Left colon (tissue), 2 donors: ENCODE measurements around the gene GFRA1. TPM values are rescaled to one million over a fixed set of nuclear protein-coding genes. Genes with fewer than 3 reads are reported as not detected.

Experiments used
- ATAC-seq: fragments of 200-7000 bp; cut with Tn5 transposase; one replicate; pipeline ENCODE4 v1.9.1; 2020; ENCODE audit warnings: mild to moderate bottlenecking, moderate library complexity
- DNase-seq, 2 donors: peaks; one replicate each; pipeline ENCODE4 v3.0.0-alpha.2; 2020
- intact Hi-C, 2 donors: fragments of 100-400 bp; cut with DNase I in 1 of 2; cut with micrococcal nuclease in 1 of 2; formaldehyde crosslinking; loops; one replicate each; pipeline versions ENCODE4 v1.11.2 to v1.14.0; 2022; cut with DNase I, micrococcal nuclease
- long read RNA-seq: library from polyadenylated mRNA; unstranded; transcript quantifications from one replicate; pipeline ENCODE4 v2.0.0, GENCODE V29; 2021
- total RNA-seq, 2 donors: library from RNA; stranded (reverse); fragmentation: NEBNext Ultra II Directional; extraction: Animal tissue kit (Norgen Biotek cat#: 25700); gene quantifications; one replicate each; pipeline ENCODE4 v1.2.1, GENCODE V29; 2021
- donor health status: DM: no; HTN: no; CAD: no.
- donor health status: DM: yes; HTN: yes; CAD: no.

The GFRA1 gene, protein sequence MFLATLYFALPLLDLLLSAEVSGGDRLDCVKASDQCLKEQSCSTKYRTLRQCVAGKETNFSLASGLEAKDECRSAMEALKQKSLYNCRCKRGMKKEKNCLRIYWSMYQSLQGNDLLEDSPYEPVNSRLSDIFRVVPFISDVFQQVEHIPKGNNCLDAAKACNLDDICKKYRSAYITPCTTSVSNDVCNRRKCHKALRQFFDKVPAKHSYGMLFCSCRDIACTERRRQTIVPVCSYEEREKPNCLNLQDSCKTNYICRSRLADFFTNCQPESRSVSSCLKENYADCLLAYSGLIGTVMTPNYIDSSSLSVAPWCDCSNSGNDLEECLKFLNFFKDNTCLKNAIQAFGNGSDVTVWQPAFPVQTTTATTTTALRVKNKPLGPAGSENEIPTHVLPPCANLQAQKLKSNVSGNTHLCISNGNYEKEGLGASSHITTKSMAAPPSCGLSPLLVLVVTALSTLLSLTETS
- 1 to 10 TPM; 2.6 to 5.1 TPM for total RNA-seq
- long read RNA-seq: 0 reads

DNA sequence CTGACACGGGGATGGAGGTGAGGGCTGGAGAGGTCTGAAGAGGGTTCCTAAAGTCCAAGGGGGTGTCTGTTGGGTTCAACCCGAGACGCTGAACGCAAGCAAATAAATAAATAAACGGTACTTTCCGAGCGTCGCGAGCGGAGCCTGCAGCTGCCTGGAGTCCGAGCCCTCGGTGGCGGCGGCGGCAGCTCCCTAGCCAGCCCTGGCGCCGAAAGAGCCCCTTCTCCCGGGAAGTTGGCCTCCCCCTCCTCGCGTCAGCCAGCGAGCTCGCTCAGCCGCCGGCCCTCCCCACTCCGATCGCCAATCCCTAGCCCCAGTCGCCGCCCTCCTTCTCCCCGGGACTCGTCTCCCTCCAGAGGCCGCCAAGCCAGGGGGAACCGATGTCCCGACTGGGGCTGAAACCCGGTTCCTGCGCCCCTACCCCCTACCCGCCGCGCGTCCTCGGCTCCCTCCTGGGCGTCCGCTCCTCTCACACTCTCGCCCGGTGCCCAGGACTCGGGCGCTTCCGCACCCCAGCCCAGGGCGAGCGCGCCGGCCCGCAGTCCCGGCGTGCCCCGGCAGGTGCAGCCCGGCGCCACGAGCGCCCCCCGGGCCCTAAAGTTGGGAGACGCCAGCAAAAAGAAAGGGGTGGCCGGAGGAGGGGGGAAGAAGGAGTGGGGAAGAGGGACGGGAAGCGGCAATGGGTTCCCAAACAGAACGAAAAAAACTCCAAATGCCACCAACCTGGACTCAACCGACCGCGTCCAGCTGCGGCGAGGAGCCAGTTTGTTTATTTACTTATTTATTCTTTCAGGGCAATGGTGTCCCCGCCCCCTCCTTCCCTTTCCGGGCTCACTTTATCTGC lies at the start of gene GFRA1:
GFRA1 (minus strand) TSS at position 767 of the 844 bp plus-strand sequence. CDS start 1,177 bp downstream, outside the sequence.
- DNase-seq: peak in 1 of 2 donors; percentile 7
- intact Hi-C loops: no loop called here
- ATAC-seq: no peak

DNA sequence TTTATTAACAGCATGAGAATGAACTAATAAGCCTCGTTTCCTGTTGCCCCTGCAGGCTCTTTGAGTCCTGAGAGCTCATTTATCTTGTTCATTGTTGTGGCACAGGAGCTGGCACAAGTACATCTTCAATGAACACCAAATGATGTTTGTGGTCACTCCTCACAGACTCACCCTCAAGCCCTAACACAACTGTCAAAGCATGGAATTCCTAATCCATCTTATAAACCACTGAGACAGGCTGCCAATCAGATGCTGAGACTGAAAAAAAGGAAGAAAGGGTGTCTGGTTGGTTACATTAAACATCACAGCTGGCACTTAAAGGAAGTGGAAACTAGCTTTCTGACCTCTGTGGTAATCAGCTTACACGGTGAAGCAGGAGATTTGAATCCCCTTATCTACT lies 43.5 kb upstream of the GFRA1 start:
- no peak for DNase-seq
- no peak for ATAC-seq
- intact Hi-C loops: no loop called here

DNA sequence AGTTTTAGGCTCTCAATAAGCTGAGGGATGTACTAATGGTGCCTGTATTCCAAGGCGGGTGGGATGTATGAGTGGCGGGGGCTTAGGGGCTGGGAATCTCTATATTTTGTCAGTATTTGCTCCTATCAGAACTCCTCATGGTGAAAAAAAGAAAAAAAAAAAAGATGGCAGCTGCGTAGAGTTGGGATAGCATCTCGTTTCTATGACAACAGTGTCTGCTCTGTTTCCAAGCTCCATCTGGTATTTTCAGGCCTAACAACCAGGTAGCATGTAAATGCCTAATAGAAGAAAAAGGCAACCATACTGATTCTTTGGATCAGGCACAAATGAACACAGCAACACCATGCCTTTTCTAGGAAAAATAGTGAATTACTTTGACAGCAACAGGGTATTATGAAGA lies 39.5 kb upstream of the GFRA1 start:
- intact Hi-C loops: no loop called here
- no peak for ATAC-seq

DNA sequence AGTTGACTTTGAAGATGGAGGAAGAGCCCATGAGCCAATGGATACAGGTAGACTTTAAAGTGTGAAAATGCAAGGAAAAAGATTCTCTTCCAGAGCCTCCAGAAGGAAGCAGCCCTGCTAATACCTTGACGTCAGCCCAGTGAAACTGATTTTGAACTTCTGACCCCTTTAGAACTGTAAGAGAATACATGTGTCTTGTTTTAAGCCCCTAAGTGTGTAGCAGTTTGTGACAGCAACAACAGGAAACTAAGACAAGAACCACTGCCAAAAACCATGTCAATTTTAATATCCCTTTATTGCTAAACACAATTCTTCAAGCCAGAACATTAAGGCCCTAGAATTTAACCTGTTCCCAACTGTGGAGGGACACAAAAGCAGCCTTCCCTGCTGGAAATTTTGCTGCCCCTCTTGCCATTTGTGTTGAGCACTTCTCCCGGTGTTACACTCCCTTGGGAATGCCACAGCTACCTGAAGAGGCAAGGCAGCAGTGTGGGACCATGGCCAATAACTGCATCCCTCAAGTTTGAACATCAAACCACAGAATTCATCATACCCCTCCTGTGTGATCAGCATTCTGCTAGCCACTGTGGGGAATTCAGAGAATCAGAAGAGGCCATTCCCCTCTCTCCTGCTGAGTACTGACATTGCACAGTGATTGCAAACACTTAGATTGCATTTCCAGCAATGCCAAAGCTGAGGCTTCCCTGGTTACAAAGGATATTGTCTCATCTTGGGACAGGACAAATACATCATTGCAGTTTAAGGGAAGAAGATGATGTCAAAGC lies 38.9 kb upstream of the GFRA1 start:
- no peak for DNase-seq
- intact Hi-C loops: no loop called here
- no peak for ATAC-seq

More for the DNA sequence above, 39.5 kb upstream of the GFRA1 start:
- DNase-seq: no peak

DNA sequence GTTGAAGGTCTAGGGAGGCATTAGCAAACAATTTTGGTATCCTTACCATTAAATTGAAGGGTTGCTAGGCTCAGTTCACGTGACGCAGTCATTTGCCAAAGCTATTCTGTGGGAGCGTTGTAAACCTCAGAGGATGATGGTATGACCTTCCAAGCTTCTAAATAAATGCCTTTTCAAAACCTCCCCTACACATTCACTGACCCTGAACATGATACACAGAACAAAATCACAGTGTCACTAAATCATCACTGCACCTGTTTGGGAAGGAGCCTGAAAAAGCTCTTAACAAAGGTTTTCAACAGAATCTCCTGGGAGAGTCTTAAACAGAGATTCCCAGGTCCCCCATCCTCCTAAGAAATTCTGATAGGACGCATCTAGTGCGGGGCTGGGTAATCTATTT lies 38.0 kb upstream of the GFRA1 start:
- ATAC-seq (no peak), DNase-seq (no peak)
- intact Hi-C loops: no loop called here

DNA sequence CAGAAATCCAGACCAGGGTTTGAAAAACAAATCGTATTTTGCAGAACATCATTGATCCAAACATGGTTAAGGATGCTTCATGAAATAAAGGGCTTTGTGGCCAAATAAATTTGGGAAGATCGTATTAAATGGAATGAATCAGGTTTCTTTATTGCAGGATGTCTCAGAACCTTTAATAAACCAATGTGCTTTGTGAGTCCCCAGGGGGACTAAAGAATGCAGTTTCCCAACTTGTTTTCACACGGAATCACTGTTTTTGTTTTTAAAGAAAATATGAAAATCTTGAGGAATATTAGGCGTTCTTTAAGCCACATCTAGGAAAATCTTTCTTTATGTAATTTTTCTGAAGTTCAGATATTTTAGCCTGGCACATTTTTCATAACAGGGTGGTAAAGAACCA lies 34.4 kb upstream of the GFRA1 start:
- ATAC-seq (no peak), DNase-seq (no peak)
- intact Hi-C loops: no loop called here

DNA sequence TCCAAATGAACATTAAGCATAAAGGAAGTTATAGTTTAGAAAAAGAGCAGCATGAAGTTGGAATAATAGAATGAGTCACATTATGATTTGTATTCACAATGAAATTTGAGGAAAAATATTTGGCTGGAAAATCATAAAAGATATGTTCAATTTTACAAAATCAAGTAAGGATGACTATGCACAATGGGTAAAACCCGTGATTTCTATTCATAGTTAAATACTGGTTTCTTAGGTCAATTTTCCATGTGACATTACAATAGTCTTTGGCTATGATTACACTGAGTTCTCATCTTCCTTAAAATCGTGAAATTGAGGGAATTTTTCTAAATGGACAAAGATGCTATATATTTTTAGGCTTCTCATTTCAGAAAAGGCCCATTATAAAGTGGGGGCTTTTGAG lies 33.8 kb upstream of the GFRA1 start:
- intact Hi-C loops: no loop called here

DNA sequence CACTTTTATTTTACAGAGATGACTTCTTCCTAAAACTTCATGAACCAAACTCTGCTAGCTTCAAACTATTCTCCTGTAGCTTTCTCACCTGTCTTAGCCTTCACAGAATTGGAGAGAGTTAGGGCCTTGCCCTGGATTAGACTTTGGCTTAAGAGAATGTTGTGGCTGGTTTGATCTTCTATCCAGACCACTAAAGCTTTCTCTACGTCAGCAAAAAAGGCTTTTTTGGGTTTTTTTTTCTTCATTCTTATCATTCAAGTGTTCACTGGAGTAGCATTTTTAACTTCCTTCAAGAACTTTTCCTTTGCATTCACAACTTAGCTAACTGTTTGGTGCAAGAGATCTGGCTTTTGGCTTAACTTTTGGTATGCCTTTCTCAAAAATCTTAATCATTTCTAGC lies 31.9 kb upstream of the GFRA1 start:
- DNase-seq: no peak
- intact Hi-C loops: no loop called here
- no peak for ATAC-seq

More for the DNA sequence above, 33.8 kb upstream of the GFRA1 start:
- ATAC-seq (no peak), DNase-seq (no peak)

DNA sequence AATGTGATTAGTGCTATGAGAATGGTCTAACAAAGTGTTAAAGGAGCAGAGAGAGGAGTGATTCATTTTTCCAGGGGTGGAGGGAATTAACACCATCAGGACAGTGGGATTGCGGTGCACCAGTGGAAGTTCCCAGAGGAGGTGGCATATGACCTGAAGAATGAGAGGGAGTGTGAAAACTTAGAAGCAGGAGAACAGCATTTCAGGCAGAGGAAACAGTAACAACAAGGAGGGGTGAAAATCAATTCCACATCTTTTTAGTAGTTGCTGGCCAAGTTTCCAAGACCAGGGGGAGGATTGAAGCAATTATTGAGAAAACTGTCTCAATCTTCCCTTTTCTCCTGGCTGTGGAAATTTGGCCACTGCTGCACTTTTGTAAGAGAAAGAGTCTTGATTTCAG lies 27.5 kb upstream of the GFRA1 start:
- DNase-seq (no peak), ATAC-seq (no peak)
- intact Hi-C loops: no loop called here

DNA sequence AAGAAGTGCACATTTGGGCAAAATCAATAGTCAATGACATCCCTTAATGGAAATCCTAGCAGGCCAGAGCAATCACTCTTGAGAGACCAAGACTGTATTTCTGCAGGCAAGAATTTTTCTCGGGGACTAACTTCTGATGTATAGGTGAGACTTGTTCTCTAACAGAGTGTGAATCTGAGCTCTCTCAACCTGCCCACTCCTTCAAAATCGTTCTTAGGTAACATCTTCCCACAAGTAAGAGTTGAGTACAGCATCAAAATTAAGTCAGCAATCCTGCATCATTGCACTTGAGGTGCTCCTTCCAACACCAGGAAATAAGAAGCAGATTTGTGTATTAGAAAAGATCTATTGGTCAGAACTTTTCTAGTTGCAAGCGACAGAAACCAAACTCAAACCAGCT lies 25.6 kb upstream of the GFRA1 start:
- intact Hi-C loops: loop anchor here in 1 of 2 donors (10.0 kb wide), 1 partner anchor 504 kb away; no protein-coding TSS in a partner anchor
- DNase-seq: no peak
- ATAC-seq: no peak

DNA sequence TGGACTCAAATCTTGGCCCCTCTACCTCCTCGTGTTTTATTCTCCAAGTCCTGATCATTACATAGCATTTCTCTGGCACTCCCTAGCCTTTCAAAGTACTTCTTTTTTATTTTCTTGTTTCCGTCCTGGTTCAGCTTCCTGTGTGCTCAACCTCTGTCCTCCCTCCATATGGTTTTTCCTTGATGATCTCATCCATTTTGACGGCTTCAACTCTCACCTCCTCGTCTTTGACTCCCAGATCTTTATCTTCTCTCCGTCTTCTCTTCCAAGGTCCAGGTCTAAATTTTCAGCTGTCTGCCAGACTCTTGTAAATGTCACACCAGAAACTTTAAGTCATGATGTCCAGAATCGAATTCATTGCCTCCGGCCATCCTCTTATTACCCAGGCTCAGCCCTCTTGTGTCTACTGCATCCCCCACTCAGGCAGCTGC lies 23.3 kb upstream of the GFRA1 start:
- intact Hi-C loops: loop anchor here in 1 of 2 donors (10.0 kb wide), 1 partner anchor 502 kb away; no protein-coding TSS in a partner anchor
- no peak for ATAC-seq
- no peak for DNase-seq

DNA sequence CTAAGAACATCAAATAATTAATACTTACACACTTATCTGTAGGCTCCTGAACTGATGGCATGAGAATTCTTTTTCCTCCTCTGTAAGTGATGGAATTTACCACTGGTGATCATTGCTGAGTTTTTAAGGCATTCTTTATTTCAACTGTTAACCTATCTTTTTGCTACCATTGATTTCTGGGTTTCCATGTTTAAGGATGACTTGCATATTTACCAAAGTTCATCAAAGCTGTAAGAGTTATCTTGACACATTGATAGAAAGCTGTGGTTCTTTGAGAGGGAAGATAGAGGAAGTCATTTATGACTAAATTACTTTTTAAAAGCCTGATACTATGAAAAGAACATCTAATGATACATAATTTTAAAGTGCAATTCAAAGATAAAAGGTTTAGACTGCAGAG lies 19.5 kb upstream of the GFRA1 start:
- DNase-seq (no peak), ATAC-seq (no peak)
- intact Hi-C loops: loop anchor here in 1 of 2 donors (10.0 kb wide), 1 partner anchor 498 kb away; no protein-coding TSS in a partner anchor

DNA sequence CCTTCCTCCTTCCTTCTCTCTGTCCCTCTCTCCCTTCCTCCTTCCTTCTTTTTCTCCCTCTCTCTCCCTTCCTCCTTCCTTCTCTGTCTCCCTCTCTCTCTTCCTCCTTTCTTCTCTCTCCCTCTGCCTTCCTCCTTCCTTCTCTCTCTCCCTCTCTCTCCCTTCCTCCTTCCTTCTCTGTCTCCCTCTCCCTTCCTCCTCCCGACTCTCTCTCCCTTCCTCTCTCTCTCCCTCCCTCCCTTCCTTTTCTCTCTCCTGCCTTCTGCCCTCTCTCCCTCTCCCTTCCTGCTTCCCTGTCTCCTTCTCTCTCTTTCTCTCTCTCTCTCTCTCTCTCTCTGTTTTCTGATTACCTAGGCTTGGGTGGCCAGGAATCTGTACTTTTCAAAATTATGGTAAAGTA lies 16.6 kb upstream of the GFRA1 start:
- no peak for DNase-seq
- ATAC-seq: no peak
- intact Hi-C loops: loop anchor here (10.0 kb wide), 1 partner anchor 495 kb away; no protein-coding TSS in a partner anchor

DNA sequence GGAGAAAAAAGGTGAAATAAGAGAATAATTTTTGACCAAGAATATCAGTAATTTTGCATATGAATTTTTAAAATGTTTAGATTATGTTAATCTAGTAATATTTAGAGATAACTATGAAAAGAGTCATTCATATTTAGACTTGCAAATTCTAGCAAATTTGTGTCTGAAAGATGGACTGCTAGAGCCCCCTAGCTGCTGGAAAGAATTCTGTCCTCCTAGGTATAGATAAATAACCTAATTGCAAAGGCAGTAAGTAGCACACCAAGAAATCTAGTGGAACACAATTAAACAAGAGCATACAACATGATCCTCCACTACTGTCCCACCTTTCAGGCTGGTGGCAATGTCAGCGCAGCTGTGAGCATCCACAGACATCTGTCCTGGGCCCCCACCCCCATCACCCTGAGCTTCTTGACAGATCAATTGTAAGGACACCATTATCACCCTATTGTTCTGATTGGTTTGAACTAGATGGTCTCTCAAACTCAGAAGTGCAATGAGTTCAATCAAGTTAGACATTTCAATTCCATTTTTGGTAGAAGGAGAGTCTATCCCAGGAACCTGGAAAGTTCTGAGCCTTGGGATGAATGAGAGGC lies 15.0 kb upstream of the GFRA1 start:
- ATAC-seq: no peak
- intact Hi-C loops: loop anchor here in 1 of 2 donors (10.0 kb wide), 1 partner anchor 493 kb away; no protein-coding TSS in a partner anchor

DNA sequence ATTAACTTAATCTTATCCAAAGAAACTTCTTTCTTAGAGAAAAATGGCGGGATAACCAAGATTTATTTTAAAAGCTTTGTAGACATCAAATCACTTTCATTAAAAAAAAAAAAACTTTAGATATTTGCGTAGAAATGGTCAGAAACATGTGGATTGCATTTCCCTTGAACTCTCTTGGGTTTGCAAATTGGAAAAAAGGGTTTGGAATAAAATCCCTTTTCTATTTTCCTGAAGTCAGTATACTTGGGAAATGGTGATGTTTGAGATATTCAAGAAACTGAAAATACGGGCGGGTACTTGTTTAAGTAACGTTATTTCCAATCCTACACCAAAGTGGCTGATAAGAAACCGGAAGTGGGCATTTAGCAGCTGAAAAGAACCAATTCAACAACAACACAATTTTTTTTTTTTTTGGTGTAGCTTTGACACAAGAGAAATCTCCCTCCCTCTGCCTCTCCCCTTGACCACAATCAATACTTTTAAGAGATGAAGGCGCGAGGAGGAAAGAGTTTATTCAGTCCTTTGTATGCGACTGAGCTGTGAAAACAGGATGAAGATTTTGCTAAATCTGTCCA lies 13.7 kb upstream of the GFRA1 start:
- intact Hi-C loops: loop anchor here in 1 of 2 donors (10.0 kb wide), 1 partner anchor 492 kb away; no protein-coding TSS in a partner anchor
- no peak for ATAC-seq
- DNase-seq: no peak

More for the DNA sequence above, 15.0 kb upstream of the GFRA1 start:
- DNase-seq: peak in 1 of 2 donors; percentile 6

DNA sequence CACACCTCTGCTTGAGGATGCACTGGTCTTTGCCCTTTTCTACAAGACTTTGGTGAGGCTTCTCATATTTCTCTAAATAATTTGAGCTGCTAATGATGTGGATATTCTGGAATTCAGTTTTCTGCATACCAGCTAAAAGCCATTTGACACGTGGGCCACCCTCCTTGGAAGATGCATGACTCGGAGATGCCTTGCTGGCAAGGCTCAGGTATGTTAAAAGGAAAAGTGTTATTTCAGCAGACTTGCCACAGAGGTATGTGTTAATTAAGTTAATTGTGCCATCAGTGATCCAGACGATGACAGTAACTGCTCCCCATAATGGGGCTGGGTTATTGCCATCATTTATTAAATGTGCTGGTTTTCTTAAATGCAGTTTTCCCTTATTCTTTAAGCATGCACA lies 8.8 kb upstream of the GFRA1 start:
- intact Hi-C loops: loop anchor here in 1 of 2 donors (10.0 kb wide), 1 partner anchor 487 kb away; no protein-coding TSS in a partner anchor
- ATAC-seq: no peak
- no peak for DNase-seq

DNA sequence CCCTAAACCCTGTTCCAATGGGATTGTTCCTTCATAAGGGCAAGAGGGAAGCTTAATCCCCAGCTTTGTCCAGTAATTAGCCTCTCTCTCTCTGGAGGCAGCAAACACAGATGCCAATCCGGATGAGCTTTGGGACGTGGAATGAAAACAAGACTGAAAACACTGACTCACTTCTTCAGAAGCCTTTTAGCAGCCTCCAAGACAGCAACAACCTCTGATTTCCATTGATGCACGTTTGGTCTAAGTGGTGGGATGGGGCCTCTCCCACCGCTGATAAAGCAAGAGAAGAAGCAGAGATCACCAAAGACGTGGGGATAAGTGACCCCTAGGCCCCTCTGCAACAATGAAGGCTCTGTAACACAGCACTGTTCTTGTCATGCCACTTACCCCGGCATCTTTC lies 5.8 kb upstream of the GFRA1 start:
- intact Hi-C loops: no loop called here
- no peak for DNase-seq
- ATAC-seq: no peak

DNA sequence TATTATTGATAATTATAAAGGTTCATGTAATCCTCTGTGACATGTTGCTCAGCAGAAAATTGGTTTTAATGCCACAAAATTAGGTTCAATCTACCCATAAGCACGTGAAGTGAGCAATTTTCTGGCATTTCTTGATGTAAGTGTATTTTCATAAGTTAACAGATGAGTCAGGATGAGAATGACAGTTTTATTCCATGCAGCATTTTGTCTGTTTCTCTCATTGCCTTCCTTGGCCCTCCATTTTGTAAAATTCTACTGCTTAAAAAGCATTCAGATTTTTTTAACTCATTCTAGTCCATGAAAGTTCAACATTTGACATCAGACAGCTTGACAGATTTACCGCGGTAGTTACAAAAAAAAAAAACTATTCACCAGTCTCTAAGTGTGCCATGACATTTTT lies 4.0 kb upstream of the GFRA1 start:
- intact Hi-C loops: no loop called here
- no peak for ATAC-seq
- no peak for DNase-seq
